Mammary epithelial cell (primary cell): ENCODE results near the gene VIPR1.

Experiments
- CTCF ChIP-seq, 2 donors: IDR thresholded peaks in 1 of 2; conservative IDR thresholded peaks in 1 of 2; 2 replicates each; pipeline ENCODE4 v1.5.1; 2011 to 2012; ENCODE audit warnings: inconsistent platforms in 2 of 2, low read length in 2 of 2, mild to moderate bottlenecking in 2 of 2, control low read depth in 1 of 2, low read depth in 1 of 2; ENCODE audit not compliant: insufficient read depth in 1 of 2; ENCODE audit errors: extremely low read depth in 1 of 2
- EZH2 ChIP-seq: IDR thresholded peaks from 2 replicates; pipeline ENCODE4 v1.6.1; 2012; ENCODE audit warnings: low read length, inconsistent platforms, borderline replicate concordance

DNA sequence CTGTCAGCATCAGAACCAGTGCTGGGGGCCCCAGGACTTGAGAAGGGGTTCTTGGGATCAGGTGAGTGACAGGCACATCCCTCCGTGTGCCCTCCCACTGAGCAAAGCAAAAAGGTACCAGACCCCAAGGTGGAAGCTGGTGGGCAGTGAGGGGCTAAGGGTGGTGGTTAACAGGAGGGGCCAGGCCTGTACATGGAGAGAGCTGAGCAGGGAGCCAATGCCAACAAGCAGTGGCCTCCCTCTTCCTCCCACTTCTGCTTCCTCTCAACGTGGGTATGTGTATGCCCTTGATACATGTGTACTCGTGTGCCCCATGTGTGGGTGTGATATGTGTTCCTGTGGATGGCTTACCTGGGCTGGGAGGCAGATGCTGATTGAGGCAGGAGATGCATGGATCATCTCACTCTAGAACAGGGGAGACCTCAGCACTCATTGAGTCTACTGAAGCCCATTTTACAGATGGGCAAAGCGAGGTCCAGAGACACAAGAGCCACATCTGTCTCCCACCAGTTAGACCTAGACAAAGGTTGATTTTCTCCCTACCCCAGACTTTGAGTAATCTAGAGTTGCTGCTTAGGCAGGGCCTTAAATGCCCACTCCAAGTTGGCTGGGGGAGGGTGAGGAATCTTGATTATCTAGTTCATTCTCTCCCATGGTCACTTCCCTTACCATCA is 945 bp downstream of the VIPR1 start:
- TF ChIP-seq CTCF (conservative IDR thresholded peaks at IDR 0.05 in 1 of 2, IDR thresholded peaks at IDR 0.05 in 1 of 2; ENCODE audit: extremely low read depth in 1 of 2, insufficient read depth in 1 of 2, low read depth in 1 of 2, low read length in 2 of 2) (no peak), EZH2 (no peak)
